Mesenteric fat pad (tissue), 1 donor: Measurements from ENCODE around the gene RERE. TPM values are rescaled to one million over a fixed set of nuclear protein-coding genes. Genes with fewer than 3 reads are reported as not detected.

ENCODE experiments used
- DNase-seq: peaks from one replicate; pipeline ENCODE4 v3.0.0-alpha.2; 2020; ENCODE audit warnings: low spot score
- total RNA-seq: library from RNA; stranded (reverse); fragmentation: NEBNext Ultra II Directional; extraction: Animal tissue kit (Norgen Biotek cat#: 25700); gene quantifications from one replicate; pipeline ENCODE4 v1.2.1, GENCODE V29; 2021
- donor health status: DM: yes; HTN: yes; CAD: no.

The RERE gene
- total RNA-seq, 1 donor from 2014 or later: 120 TPM

DNA sequence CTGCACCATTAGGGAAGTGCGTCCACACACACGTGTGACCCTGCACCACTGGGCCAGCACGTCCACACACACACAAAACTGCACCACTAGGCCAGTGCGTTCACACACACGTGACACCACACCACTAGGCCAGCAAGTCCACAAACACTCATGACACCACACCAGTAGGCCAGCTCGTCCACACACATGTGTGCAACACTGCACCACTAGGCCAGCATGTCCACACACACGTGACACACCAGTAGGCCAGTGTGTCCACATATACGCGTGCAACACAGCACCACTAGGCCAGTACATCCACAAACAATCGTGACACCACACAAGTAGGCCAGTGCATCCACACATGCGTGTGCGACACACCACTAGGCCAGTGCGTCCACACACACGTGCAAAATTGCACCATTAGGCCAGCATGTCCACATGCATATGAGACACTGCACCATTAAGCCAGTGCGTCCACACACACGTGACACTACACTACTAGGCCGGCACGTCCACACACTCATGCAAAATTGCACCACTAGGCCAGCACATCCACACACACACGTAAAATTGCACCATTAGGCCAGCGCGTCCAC lies 264.5 kb downstream of the RERE start:
- no peak for DNase-seq

DNA sequence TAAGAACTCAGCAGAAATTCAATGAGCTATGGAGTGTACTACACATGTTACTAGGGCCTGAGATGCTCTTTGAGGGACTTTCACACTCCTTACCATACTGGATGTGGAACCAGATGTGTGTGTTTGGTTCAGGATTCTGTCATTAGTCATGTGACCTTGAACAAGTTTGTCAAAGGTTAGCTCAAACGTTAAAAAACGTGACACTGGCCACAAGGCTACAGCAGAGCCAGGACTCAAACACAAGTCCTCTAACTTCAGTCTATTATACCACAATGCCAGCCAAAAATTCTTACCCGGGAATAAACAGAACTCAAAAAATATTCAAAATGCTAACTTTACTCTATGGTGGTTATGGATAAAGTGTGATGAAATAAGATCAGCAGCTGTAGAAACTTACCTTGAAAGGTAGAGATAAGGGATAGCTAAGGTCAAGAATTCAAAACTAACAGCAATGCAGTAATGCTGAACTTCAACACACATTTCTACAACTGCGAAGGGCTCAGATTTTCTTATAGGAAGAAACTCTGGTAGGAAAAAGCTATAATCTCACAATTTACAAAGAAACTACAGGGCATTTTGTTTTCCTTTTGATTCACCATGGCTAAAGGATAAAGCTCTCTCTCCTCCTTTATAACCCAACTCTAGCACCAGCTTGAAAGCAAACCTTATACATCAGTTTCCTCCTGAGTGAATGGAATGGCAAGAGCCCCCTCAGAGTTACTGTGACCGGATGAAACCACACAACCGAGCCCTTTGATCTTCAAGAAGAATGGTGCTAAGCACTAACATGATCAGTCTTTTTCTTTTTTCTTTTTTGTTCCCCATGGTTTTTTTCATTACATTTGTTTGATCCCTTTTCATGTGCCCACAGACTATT lies 265.6 kb downstream of the RERE start:
- no peak for DNase-seq

DNA sequence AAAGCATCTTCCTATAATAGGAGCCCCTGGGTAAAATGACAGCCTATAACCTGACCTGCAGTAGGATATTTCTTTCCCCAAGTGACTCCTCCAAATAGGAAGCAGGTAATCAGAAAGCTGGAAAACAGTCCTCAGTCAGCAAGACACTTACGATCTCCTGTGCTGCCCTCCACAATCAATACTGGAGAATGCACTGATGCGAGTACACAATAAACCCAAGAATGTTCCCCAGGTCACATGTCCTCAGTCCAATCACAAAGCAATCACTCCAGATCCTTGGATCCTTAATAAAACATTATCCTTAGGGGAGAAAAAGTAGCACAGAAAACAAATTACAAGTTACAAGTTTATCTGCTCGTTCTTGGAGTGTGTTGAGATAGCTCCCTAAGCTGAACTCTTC lies 266.4 kb downstream of the RERE start:
- no peak for DNase-seq

DNA sequence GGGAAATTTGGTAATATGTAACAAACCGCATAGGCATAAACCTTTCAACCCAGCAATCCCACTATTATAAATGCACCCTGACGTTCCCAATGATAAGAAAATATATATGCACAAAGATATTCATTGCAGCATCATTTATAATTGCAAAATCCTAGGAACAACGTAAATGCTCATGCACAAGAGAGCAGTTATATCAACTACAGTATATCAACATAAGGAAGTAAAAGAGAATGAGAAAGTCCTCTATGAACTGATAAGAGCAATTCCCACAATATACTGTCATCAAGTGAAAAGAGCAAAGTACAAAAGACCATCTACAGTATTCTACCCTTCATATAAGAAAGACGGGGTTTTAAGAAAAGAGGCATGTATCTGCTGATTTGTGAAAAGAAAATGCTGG lies 269.6 kb downstream of the RERE start:
- DNase-seq: no peak

DNA sequence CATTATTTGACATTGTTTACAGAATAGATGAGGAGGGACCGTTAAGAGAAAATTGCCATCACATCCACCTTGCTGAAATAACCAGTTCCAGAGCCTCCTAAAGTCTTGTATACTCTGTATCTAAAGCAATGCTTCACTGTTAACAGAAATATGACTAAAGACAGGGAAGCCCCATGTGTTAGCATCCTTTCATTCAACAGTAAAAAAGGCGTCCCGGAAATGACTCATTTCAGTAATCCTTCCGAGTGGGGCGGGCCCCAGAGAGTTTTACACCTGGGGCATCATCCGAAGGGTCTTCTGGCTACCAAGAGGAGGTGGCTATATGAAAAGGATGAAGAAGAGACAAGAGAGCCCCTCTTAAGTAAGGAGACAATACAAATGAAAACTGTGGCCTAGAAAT lies 272.4 kb downstream of the RERE start:
- no peak for DNase-seq

DNA sequence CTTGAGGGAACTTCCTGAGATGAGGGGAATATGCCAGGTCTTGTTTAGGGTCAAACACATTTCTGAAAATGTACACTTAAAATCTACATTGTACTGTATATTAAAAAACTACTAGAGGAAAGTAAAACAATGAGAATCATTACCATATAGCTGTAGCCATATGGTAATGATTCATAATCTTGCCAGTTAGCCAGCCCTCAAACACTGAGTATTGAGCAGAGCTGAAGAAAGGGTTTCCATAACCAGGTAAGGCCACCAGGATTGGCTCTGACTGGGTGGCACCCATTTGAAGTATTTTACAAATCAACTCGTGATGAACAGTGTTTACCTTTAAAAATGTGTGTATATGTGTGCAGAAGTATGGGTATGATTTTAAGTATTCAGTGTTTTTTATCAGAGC lies 272.8 kb downstream of the RERE start:
- no peak for DNase-seq

DNA sequence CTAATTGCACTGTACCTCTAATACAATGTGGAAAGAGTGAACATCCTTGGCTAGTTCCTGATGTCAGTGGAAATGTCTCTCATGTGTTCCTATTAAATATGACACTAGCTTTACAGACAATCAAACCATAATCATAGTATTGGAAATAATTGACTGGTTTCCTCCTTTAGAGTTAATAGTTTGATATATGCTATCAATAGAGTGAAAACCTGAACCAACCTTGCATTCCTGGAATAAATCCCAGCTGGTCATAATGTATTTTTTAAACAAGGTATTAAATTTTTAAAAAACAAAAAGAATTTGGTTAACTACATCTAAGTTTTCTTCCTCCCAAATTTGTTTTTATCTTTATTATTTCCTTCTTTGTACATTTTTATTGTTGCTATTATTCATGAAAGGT lies 273.5 kb downstream of the RERE start:
- no peak for DNase-seq

DNA sequence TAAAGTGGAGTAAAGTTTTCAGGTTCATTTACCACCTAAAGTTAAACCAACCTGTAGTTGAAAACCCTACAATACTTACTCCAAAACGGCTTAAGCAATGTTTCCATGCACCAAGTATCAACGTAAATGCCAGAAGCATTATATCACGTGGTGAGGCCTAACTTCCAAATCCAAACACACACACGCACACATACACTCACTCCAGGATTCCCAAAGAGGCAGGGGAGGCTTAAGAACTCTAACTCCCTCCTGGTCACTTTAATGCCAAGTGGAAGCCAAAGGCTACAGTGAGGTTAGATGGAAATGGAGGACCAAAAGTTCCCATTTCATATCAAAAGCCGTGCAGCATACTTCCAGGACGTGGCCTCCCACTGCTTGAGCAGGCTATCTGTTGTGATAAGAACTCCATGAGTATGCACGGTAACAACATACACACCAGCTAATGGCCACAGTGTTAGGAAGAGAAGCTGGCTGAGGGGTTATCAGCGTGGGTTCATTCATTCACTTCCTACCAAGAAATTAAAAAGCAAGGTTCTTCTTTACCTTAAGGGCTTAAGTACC lies 275.4 kb downstream of the RERE start:
- no peak for DNase-seq

DNA sequence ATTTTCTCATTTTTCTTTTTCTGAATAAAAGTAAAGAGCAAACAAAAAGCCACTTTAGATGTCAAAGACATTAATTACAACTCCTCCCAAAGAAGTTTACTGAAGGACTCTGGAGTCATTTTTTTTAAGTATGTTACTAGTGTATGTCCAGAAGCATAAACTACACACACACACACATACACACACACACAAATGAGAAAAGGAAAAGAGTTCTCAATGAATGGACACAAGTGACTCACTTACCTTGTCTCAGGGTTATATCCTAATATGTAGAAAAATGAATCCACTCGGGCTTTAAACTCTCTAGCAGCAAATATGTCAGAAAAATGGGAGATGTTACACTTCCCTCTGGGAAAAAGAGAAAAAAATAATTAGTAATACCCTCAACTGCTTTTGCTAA lies 276.5 kb downstream of the RERE start:
- no peak for DNase-seq

DNA sequence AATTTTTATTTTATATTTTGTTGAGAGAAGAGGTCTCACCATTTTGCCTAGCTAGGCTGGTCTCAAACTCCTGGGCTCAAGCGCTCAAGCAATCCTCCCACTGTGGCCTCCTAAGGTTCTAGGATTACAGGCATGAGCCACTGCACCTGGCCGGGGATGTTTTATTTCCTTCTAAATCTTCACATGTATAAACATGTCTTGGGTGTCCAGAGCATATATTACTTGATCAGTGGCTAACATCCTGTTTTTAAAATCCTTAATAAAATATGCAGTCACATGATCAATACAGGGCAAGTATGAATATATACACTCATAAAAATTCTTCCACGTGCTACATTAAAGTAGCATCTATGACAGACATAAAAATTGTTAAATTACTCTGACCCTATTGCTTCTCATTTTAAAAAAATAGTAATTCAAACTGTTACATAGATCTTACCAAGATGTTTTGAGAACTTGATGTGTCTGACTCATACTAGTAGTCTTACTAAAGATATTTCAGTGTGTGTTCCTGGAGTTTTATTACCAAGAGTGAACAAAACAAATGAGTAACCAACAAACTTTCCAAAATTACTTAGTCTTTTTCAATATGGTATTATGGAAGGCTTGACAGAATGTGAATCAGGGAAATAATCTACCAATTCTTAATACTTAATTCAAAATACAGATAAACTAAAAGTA lies 277.0 kb downstream of the RERE start:
- DNase-seq: no peak

DNA sequence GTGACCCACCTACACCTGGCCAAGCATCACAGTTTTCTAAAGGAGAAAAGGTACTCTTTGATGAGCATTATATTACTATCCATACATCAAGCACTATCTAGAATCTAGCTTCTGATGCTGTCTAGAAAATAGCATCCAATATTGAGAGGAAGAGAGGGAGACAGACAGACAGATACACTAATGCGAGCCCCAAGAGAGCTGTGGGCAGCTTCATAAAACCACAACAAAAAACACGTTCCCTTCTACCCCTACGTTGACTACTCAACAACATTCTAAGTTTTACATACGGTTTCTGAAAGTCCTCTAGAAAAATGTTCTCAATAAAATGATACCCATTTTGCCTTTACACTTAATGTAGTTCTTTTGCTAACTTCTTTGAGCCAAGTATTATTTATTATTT lies 277.8 kb downstream of the RERE start:
- DNase-seq: no peak

DNA sequence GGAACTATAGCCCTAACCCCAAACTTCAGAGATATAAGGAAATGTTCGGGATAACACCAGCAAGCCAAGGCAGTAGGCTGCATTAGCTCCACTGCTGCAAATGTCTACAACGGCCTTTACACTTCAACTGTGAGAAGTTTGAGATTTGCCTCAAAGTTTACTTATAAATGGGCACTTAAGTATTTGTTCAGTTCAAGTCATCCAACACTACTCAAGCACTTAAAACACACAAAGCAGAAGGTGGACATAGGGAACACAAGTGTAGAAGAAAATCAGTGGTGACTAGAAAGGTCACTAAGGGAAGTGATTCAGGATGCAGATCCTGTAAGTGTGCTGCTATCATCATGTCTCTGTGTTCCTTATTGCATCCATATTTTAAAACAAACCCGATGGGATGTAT lies 278.9 kb downstream of the RERE start:
- no peak for DNase-seq

DNA sequence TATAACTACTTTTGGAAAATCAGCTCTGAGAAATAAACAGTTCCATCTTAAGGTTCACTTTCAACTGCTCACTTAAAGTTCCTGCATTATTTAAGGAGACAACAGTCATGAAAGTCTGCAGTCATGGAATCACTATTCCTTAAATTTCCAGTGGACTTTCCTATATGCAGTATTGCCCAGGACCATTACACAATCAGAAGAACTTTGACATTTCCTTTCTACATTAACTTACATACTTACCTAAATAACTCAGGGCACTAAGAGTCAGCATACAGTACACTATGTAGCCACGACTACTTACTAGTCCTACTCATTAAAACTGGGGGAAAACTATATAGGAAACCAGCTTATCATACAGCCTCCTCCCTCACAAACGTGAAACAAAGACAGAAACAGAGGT lies 279.4 kb downstream of the RERE start:
- DNase-seq: no peak

DNA sequence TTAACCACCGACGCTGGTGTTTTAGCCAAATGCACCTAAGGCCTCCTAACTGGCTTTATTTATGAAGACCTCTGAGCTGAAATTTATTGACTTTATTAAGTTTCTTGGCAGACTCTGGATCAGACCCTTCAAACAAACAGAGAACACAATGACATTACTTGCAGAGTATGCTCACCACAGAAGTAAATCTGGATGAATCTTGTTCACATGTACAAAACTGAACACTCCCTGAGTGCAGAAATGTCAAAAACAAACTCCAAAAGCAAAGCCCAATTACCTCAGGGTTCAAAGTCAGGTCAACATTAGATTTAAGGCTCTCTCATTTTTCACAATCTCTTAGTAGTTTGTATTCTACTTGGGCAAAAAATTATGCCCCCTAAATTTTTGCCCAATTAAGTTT lies 280.9 kb downstream of the RERE start:
- no peak for DNase-seq

DNA sequence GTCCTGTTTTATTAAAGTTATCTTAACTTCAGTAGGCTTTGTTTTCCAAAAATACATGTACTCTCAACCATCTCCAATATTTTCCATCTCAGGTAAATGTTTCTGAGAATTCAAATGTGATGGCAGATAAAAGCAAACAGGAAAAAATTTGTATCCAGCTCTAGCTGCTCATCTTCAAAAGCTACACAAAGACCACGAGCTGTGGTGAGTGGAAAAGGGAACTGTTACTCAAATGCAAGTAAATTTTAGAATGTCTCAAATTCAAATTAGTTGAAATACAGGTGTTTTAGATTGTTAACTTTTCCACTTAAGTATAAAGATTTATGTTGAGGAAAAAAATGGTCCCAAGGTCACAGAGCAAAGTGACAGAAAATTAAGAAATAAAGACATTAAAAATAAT lies 283.5 kb downstream of the RERE start:
- no peak for DNase-seq

DNA sequence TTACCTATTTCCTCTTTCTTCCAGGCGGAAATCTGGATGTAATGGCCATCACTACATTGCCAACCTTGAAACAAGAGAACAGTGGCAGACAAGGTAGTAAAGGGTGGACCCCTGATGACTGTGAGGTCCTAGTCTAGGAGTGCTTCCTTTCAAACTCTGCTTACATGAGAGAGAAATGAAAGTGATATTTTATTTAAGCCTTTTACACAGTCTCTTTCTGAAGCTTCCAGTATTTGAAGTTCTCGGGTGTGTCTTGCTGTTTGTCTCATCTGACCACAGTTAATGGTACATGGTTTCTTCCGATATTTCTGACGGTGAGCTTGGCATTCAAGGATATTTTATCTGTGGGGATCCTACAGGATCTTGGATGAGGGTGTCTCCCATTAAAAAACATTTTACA lies 284.3 kb downstream of the RERE start:
- no peak for DNase-seq

DNA sequence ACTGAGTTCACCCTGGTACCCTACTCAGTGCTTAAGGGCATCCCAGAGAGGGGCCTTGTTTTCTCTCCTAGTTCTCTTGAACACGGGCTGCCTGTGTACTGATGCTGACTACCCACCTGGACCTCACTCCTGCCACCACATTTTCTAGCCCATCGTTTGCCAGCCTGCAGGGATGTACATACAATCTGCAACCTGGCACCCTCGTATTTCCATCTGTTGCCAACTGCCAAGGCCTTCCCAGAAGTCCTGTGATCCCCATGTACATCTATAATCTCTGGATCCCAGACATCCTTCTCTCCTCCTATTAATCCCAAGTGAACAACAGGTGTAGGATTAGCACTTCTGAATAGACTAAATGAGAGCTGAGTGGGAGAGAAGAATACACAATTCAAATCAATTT lies 287.5 kb downstream of the RERE start:
- no peak for DNase-seq

DNA sequence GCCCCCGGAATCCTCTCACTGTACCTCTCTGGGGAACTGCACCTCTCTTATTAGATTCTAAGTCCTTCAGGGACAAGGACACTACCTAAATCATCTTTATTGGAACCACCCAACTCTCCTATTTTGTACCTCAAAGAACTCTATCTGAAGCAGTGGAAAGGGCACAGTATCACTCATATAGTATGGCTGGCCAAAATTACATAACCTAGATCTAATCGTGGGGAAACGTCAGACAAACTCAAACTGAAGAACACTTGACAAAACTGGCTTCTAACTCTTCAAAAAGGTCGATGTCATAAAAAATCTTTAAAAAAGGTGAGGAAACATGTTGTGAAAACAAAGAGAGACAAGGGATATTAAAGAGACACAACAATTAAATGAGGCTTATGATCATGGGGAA lies 289.5 kb downstream of the RERE start:
- DNase-seq: no peak

DNA sequence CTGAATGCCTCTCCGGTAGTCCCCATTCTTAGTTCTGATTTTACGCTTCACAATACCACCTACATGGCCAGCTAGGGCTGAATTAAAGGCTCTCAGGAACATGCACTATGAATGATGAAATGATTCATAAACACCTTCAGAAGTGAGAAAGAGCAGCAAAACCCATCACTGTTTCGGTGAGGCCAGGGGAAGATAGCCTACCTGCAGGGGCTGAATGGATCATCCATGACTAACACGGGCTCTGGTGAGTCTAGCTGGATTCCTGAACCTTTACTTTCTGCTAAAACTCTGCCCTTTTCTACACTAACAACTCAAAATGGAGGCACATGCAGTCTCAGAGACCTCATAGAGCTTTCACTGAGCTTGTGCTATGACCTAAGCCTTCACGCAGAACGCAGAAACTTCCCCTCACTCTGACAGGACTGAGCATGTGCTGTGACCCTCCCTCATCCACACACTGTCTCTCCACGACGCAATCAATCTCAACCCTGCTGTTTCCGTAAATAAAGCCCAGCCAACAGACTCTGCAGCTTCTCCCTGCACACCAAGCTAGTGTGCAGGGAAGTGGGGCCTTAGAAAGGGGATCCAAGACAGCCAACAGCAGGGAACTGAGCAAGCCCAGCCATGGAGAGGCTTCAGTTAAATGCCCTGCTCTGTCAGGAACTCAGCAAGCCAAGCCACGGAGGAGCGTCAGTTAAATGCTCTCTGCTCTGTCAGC lies 291.7 kb downstream of the RERE start:
- no peak for DNase-seq

DNA sequence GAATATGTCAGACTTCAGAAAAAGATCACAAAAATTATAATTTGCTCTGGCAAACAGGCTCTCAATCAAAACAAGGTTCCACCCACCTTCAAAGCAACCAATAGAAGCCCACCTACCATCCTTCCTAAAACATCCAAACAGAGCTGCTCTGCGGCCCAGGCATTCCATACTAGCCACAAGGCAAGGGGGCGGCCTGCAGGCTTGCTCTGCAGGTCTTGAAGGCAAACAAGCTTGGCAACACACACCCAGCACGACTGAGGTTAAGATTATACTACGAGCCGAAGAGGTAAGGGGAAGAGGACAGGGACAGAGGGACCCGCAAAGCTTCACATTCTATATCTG lies 292.3 kb downstream of the RERE start:
- DNase-seq: no peak

DNA sequence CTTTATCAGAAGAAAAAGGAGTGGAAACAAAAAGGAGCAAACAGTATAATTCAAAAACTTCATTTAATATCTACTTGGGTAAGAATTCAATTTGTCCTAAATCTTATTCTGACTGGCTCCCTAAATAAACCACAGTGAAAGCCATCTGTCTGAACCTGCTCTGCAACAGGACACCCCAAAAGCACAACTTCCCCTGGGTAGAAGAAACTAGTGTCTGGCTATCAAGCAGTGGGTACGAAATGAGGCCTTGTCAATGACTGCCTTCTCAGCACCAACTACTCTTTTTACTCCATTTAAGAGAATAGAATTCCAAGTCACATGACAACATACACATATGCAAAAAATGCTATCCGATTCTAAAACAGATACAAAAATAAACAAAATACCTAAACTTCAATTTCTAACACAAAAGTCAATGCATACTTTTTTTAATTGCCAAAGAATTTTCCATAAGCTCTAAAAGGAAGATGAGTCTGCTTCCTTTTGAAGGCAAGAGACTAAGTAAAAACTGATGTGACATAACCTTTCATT lies 292.7 kb downstream of the RERE start:
- DNase-seq: no peak
